CD4-positive, alpha-beta T cell treated with Interleukin-6 at 100 ng/mL for 8 hours (primary cell): ENCODE results near the gene MALRD1.

ENCODE experiments used
- DNase-seq: peaks from one replicate; pipeline ENCODE4 v3.0.0-alpha.2; 2020; ENCODE audit warnings: mixed read lengths, low spot score

Gene MALRD1

GRCh38 chr10:19373988-19374387, 325.4 kb downstream of the MALRD1 start:
- DNase-seq, result no peak

- DNase-seq, result no peak
These were observed 337.3 kb downstream of the MALRD1 start for GRCh38 chr10:19385846-19386450.

DNA sequence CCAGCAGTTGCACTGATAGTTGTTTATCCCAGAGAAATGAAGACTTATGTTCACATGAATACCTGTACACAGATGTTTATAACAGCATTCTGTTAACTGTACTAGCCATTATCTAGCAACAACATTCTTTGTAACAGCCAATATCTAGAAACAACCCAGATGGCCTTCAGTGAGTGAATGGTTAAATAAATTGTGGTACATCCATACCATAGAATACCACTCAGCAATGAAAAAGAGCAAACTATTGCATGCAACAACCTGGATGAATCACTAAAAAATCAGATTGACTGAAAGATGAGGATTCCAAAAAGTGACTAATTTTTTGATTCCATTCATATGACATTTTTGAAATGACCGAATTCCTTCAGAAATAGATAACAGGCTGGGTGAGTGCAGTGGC, 360.3 kb downstream of the MALRD1 start:
- no peak for DNase-seq

- no peak for DNase-seq
These were observed 362.5 kb downstream of the MALRD1 start for GRCh38 chr10:19411119-19411518.

DNA sequence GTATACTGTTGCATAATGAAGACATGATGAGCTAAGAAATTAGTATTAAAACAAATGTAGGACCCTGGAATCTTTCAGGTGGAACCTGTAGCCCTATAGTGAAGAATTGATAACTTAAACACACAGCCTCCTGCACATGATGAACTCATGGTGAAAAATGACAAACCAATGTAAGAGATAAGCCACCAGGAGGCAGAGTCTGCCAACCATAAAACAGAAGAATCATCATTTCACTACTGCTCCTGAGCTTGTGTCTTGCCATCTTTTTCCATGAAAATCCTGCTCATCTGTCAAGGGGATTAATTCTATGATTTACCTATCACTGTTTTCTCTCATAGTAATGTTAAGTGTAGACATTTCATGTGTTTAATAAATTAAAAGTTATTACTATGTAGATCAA, 363.9 kb downstream of the MALRD1 start:
- DNase-seq, result no peak

GRCh38 chr10:19416164-19416563, 367.6 kb downstream of the MALRD1 start:
- no peak for DNase-seq

- no peak for DNase-seq
These were observed 369.1 kb downstream of the MALRD1 start for GRCh38 chr10:19417740-19418139.

GRCh38 chr10:19421674-19422073, 373.1 kb downstream of the MALRD1 start:
- DNase-seq, result no peak

GRCh38 chr10:19426034-19426433, 377.4 kb downstream of the MALRD1 start:
- DNase-seq, result no peak

GRCh38 chr10:19431622-19432351, 383.2 kb downstream of the MALRD1 start:
- DNase-seq, result no peak

- no peak for DNase-seq
These were observed 401.3 kb downstream of the MALRD1 start for GRCh38 chr10:19449860-19450259.

DNA sequence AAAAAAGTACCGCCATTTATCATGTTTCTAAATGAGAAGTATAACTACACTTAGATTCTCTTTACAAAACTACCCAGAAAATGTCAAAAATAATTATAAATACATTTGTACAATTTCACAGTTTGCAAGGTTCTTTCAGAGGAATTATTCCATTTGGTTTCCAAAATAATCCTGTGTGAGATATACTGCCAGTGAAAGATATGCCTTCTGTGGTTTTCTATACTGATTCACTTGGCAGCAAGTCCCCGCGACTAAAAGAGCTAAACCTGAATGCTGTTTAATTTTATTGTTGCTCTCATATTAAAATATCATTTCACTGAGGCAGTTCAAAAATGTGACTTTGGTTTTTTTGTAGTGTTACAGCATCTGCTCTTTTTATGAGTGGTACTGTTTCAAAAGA, 402.8 kb downstream of the MALRD1 start:
- no peak for DNase-seq

GRCh38 chr10:19451937-19452336, 403.3 kb downstream of the MALRD1 start:
- DNase-seq, result no peak

- DNase-seq, result no peak
These were observed 405.4 kb downstream of the MALRD1 start for GRCh38 chr10:19453967-19454366.

DNA sequence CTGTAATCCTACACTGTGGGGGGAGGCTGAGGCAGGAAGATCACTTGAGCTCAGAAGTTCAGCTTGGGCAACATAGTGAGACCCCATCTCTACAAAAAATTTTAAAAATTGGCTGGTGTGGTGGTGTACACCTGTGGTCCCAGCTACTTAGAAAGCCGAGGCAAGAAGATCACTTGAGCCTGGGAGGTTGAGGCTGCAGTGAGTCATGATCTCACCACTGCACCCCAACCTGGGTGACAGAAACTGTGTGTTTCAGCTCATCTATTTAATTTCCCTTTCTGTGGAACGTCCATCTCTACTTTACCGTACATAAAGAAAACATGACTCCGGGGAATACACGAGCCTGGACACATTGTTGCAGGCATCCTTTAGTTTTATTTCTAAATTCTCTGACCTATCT, 413.0 kb downstream of the MALRD1 start:
- DNase-seq, result no peak

GRCh38 chr10:19466709-19467108, 418.1 kb downstream of the MALRD1 start:
- no peak for DNase-seq

DNA sequence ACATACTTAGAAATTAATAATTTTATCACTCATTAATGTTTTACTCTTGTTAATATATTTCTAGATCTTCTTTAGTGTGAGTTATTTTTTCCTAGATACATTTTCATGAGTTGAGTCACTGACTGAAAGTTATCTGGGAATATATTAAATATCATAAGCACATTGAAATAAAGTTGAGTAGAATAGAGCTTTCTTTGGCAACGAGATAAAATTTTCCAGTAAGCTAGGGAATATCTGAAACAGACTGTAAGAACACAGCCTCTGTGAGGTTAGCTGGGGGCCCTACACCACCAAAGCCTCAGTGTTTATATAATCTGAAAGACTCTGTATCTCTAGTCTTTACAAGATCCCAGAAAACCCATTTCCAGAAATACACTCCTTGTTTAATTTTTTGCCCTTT, 419.8 kb downstream of the MALRD1 start:
- no peak for DNase-seq

- DNase-seq, result no peak
These were observed 420.9 kb downstream of the MALRD1 start for GRCh38 chr10:19469521-19469920.

DNA sequence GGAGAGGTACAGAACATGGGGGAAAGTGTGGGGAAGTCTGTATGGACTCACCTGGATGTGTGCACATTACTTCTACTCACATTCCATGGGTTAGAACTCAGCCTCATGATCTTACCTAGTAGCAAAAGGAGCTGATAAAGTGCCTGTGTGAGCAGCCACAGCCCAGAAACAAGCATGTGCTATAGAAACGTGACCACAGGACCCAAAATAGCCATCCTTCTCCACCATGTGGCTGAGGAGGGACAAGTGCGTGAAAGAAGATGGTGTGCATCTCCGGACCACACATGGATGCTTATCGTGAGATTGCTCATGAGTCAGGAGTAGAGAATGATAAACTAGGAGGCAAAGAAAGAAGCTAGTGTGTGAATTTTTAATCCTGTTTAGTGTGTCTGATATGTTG, 431.3 kb downstream of the MALRD1 start:
- no peak for DNase-seq

- DNase-seq, result no peak
These were observed 431.8 kb downstream of the MALRD1 start for GRCh38 chr10:19480353-19480752.

- DNase-seq, result no peak
These were observed 434.8 kb downstream of the MALRD1 start for GRCh38 chr10:19483421-19483820.

DNA sequence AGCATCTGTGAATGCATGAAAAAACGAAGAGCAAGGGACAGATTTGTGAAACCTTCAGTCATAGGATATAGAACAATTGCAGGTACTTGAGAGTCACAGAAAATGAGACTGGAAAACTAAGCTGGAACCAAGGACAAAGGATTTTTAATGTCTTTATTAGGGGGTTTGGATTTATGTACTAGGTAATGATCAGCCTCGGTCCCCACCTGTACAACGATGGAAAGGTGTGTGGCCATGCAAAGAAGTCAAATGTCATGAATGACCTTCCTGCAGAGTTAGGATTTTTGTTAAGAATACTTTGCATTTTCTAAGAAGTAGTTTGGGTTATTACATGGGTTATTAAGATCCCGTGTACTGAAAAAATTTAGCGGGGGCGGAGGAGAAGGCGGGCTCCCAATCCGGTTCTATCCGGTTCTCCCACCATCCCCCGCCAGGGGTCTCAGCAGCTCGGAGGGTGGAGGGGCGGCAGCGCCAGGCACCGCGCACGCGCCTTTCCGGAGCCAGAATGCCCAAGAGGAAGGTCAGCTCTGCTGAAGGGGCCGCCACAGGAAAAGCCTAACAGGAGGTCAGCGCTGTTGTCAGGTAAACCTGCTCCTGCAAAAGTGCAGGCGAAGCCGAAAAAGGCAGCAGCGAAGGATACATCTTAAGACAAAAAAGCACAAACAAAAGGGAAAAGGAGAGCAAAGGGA, 440.1 kb downstream of the MALRD1 start:
- no peak for DNase-seq

- DNase-seq, result no peak
These were observed 442.6 kb downstream of the MALRD1 start for GRCh38 chr10:19491166-19491565.
